Activated B cell treated with CpG ODN at 0.5 μM for 24 hours (primary cell): ENCODE results near the gene TLK1. TPM values are rescaled to one million over a fixed set of nuclear protein-coding genes. Genes with fewer than 3 reads are reported as not detected.
"Not testable (repeated sequence)": the region's sequence is repeated elsewhere in the genome, so short reads cannot be mapped to it uniquely, and the experiment has no call there.

Experiments
- ATAC-seq: fragments of 200-7000 bp; cut with Tn5 transposase; one replicate; pipeline ENCODE4 v1.10.0; 2021; ENCODE audit warnings: low read depth, mild to moderate bottlenecking, moderate library complexity
- CTCF ChIA-PET: fragments of 350-600 bp; sonication (Branson Sonifier 250); formaldehyde crosslinking; loops from one replicate; lab custom pipeline; 2021; ENCODE audit warnings: antibody characterized with exemption; lab: Charles Lee
- POLR2A ChIA-PET: fragments of 350-600 bp; sonication (Branson Sonifier 250); formaldehyde crosslinking; loops from one replicate; lab custom pipeline; 2021; ENCODE audit warnings: antibody characterized with exemption; lab: Charles Lee
- DNase-seq: peaks from one replicate; pipeline ENCODE4 v3.0.0; 2022
- H3K27ac Mint-ChIP-seq: one replicate; pipeline ENCODE4 v1.8.0; 2020; ENCODE audit warnings: mixed read lengths
- H3K27me3 Mint-ChIP-seq: one replicate; pipeline ENCODE4 v1.8.0; 2021; ENCODE audit warnings: mixed read lengths
- H3K36me3 Mint-ChIP-seq: one replicate; pipeline ENCODE4 v1.8.0; 2021; ENCODE audit warnings: low read depth, mixed read lengths
- H3K4me1 Mint-ChIP-seq: one replicate; pipeline ENCODE4 v1.8.0; 2021; ENCODE audit warnings: mixed read lengths
- H3K4me3 Mint-ChIP-seq: one replicate; pipeline ENCODE4 v1.8.0; 2020; ENCODE audit warnings: mild to moderate bottlenecking, mixed read lengths
- H3K9me3 Mint-ChIP-seq: one replicate; pipeline ENCODE4 v1.8.0; 2020; ENCODE audit warnings: mixed read lengths
- intact Hi-C: fragments of 100-400 bp; cut with micrococcal nuclease; formaldehyde crosslinking; loops from one replicate; pipeline ENCODE4 v1.15.1; 2024
- total RNA-seq: library from RNA; stranded (reverse); gene quantifications from 2 replicates; pipeline ENCODE4 v1.2.3, GENCODE V29; 2022
- TF ChIP-seq, protein P1 (sequence below): fragments of 200-600 bp; IDR thresholded peaks from one replicate; pipeline ENCODE4 v1.8.0; 2022; ENCODE audit warnings: antibody characterized with exemption, mild to moderate bottlenecking

Gene TLK1
- total RNA-seq, 1 donor from 2014 or later, result 125 TPM

DNA sequence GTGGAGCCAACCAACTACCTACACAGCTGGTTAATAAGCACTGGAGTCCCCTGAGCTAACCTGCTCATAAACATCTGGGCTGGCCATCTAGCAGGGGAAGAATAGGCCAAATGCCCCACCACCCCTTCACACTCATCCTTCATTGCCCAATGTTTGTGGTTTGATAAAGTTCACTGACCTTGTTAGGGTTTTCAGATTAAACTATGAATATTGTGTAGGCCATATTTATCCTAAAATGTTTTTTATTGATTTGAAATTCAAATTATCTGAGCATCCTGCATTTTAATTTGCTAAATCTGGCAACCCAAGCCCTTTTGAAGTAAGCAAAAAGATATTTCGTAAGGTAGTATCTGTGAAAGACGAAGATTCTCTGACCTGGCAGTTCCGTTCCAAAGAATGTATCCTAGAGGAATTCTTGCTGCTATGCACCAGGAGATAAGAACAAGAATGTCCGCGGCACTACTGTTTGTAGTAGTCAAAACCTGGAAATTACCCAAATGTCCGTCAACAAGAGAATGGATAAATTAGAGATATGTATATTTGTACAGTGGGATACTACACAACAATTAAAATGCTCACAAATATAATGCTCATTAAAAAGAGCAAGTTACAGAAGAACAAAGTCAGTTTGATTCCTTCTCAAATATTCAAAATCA is 5.8 kb upstream of the TLK1 start:
- Mint-ChIP-seq H3K9me3 (no peaks in the 10 kb centered on the region), H3K27ac (no peak overlapping the region), H3K27me3 (no peaks in the 10 kb centered on the region), H3K4me1 (peaks cover 21% of the 10 kb centered on the region), H3K4me3 (no peak overlapping the region), H3K36me3 (no peaks in the 10 kb centered on the region)
- ChIA-PET CTCF (no interaction called here), POLR2A (no interaction called here)
- ATAC-seq (no peak), DNase-seq (no peak)
- intact Hi-C loops, result loop anchor here (10.0 kb wide), 2 partner anchors 518 to 728 kb away; partner anchors contain the start of genes DYNC1I2 and SLC25A12
- TF ChIP-seq, protein P1, sequence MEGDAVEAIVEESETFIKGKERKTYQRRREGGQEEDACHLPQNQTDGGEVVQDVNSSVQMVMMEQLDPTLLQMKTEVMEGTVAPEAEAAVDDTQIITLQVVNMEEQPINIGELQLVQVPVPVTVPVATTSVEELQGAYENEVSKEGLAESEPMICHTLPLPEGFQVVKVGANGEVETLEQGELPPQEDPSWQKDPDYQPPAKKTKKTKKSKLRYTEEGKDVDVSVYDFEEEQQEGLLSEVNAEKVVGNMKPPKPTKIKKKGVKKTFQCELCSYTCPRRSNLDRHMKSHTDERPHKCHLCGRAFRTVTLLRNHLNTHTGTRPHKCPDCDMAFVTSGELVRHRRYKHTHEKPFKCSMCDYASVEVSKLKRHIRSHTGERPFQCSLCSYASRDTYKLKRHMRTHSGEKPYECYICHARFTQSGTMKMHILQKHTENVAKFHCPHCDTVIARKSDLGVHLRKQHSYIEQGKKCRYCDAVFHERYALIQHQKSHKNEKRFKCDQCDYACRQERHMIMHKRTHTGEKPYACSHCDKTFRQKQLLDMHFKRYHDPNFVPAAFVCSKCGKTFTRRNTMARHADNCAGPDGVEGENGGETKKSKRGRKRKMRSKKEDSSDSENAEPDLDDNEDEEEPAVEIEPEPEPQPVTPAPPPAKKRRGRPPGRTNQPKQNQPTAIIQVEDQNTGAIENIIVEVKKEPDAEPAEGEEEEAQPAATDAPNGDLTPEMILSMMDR, result no peak

DNA sequence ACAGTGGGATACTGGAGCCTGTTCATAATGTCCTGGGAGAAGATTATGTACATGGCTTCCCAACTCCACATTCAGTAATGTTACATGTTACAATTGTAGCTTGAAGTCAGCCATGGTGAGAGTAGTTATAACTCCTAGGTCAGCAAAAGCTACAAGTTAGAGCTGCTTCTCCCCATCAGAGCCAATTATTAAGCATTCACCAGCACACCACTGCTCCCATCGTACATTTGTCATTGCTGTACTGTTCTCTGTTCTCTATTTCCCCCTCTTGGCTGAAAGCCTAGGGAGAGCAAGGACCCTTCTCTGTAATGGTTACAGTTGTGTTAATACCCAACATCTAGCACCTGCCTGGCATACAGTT is 5.3 kb upstream of the TLK1 start:
- no peak for ATAC-seq
- TF ChIP-seq, protein P1, result no peak
- H3K4me3 Mint-ChIP-seq, result no peak overlapping the region
- POLR2A ChIA-PET, result no interaction called here
- CTCF ChIA-PET, result no interaction called here
- intact Hi-C loops, result loop anchor here (10.0 kb wide), 2 partner anchors 519 to 729 kb away; partner anchors contain the start of genes DYNC1I2 and SLC25A12
- H3K27me3 Mint-ChIP-seq, result no peaks in the 10 kb centered on the region
- DNase-seq, result no peak
- H3K4me1 Mint-ChIP-seq, result peaks cover 24% of the 10 kb centered on the region
- no peaks in the 10 kb centered on the region for H3K9me3 Mint-ChIP-seq
- peaks cover 3% of the 10 kb centered on the region for H3K36me3 Mint-ChIP-seq
- no peak overlapping the region for H3K27ac Mint-ChIP-seq

DNA sequence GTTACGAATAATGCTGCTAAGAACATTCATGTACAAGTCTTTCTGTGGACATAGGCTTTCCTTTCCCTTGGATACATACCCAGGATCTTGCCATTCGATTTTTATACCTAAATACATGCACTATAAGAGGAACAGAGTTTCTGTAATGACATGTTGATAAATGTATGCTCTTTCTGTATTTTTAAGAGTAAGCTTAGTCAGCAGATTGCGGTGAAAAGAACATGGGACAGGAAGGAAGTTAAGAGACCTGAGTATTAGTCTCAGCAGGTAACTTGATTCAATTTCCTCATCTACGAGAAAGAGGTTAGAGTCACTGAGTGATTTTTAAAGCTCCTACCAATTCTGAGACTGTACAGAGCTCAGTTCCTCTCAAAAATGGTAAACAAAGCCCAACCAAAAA is 2.6 kb upstream of the TLK1 start:
- H3K9me3 Mint-ChIP-seq, result no peaks in the 10 kb centered on the region
- DNase-seq (no peak), ATAC-seq (no peak)
- peaks cover 10% of the 10 kb centered on the region for H3K36me3 Mint-ChIP-seq
- TF ChIP-seq, protein P1, result no peak
- CTCF ChIA-PET, result no interaction called here
- intact Hi-C loops, result loop anchor here (5.0 to 10.0 kb wide), 3 partner anchors 522 to 1394 kb away; partner anchors contain the start of genes DYNC1I2, PDK1 and SLC25A12
- H3K4me1 Mint-ChIP-seq, result peaks cover 36% of the 10 kb centered on the region
- POLR2A ChIA-PET, result interaction anchor here (0.6 to 1.9 kb wide), 3 partner anchors 130 to 161 kb away, joined by 4 to 7 read pairs (median 6); no protein-coding TSS in a partner anchor
- H3K27ac Mint-ChIP-seq, result peak overlapping the region; percentile 13
- H3K4me3 Mint-ChIP-seq, result no peak overlapping the region
- no peaks in the 10 kb centered on the region for H3K27me3 Mint-ChIP-seq

DNA sequence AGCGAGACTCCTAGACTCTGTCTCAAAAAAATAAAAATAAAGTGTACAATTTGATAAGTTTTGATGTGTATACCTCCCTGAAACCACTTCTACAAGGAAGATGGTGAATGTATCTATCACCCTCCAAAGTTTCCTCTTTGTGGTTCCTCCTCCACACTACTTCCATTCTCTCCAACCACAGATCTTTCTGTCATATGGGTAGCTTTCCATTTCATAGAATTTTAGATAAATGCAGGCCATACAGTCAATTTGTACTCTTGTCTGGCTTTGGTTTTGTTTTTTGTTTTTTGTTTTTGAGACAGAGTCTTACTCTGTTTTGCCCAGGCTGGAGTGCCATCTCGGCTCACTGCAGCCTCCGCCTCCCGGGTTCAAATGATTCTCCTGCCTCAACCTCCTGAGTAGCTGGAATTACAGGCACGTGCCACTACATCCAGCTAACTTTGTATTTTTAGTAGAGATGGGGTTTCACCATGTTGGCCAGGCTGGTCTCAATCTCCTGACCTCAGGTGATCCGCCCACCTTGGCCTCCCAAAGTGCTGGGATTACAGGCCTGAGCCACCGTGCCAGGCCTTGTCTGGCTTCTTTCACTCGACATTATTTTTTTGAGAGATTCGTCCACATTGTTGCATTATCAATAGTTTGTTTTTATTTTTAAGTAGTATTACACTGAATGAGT is 2.0 kb upstream of the TLK1 start:
- Mint-ChIP-seq H3K27ac (peak overlapping the region; percentile 98), H3K36me3 (peaks cover 10% of the 10 kb centered on the region), H3K4me1 (peaks cover 41% of the 10 kb centered on the region), H3K4me3 (peak overlapping the region; percentile 86)
- not testable (repeated sequence) for DNase-seq, H3K27me3 Mint-ChIP-seq, H3K9me3 Mint-ChIP-seq, ATAC-seq
- ChIA-PET POLR2A (interaction anchor here (0.6 to 1.9 kb wide), 3 partner anchors 131 to 161 kb away, joined by 4 to 7 read pairs (median 6); no protein-coding TSS in a partner anchor), CTCF (interaction anchor here (8.9 kb wide), 1 partner anchor 254 kb away, joined by 51 read pairs; no protein-coding TSS in a partner anchor)
- intact Hi-C loops, result loop anchor here (5.0 to 10.0 kb wide), 3 partner anchors 522 to 1395 kb away; partner anchors contain the start of genes DYNC1I2, PDK1 and SLC25A12

DNA sequence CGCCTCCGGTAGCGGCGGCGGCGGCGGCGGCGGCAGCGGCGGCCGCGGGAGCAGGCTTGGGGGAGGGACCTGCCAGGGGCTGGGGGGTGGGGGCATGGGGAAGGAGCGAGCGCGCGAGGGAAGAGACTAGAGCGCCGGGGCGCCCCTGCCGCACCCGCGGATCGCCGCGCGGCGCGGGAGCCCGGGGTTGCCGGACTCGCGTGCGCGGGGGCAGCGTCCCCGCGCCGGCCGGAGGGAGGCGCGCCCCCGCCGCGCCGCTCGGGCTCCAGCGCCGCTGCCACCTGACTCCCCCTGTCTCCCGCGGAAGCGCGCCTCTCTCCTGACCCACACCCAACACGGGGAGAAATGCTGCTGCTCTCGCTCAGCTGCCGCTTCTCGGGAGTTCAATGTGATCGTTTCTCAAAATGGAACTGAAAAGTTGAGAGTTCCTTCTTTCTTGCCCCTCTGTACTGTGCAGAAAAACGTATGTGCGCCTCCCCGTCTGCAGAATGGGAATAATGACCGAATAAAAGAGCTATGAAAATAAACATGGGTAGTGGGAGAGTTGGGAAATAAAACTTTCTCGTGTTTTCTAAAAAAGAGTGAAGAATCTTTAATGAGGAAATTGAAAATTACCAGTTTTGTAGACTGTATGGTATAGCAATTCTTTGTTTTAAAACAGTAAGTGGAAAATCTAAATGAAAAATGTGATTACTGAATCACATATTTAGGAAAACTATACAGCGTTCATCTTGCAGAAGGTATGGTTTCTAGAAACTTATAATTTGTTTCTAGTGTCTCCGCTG is 455 bp upstream of the TLK1 start:
- Mint-ChIP-seq H3K4me1 (peaks cover 53% of the 10 kb centered on the region), H3K36me3 (peaks cover 10% of the 10 kb centered on the region), H3K4me3 (peak overlapping the region; percentile 86), H3K27me3 (no peaks in the 10 kb centered on the region), H3K9me3 (no peaks in the 10 kb centered on the region), H3K27ac (peak overlapping the region; percentile 98)
- ChIA-PET POLR2A (interaction anchor here (0.5 to 3.8 kb wide), 12 partner anchors 157 to 273 kb away, joined by 3 to 40 read pairs (median 6); partner anchors contain the start of genes DCAF17 and METTL8), CTCF (interaction anchor here (0.6 to 8.9 kb wide), 3 partner anchors 161 to 273 kb away, joined by 3 to 51 read pairs (median 3); partner anchors contain the start of genes DCAF17 and METTL8)
- DNase-seq (peak; percentile 67), ATAC-seq (peak; percentile 56)
- TF ChIP-seq, protein P1, result no peak
- intact Hi-C loops, result loop anchor here (1.0 to 10.0 kb wide), 9 partner anchors 21 to 1396 kb away; partner anchors contain the start of genes DCAF17, DYNC1I2, GORASP2 and PDK1
